ENCODE measurements around the gene GALNT2. TPM values are rescaled to one million over a fixed set of nuclear protein-coding genes. Genes with fewer than 3 reads are reported as not detected.

GALNT2 gene
- total and polyA plus RNA-seq, 2 of the 4 experiments (the other 2 are of a cell fraction) = 50.4 to 189 TPM

DNA sequence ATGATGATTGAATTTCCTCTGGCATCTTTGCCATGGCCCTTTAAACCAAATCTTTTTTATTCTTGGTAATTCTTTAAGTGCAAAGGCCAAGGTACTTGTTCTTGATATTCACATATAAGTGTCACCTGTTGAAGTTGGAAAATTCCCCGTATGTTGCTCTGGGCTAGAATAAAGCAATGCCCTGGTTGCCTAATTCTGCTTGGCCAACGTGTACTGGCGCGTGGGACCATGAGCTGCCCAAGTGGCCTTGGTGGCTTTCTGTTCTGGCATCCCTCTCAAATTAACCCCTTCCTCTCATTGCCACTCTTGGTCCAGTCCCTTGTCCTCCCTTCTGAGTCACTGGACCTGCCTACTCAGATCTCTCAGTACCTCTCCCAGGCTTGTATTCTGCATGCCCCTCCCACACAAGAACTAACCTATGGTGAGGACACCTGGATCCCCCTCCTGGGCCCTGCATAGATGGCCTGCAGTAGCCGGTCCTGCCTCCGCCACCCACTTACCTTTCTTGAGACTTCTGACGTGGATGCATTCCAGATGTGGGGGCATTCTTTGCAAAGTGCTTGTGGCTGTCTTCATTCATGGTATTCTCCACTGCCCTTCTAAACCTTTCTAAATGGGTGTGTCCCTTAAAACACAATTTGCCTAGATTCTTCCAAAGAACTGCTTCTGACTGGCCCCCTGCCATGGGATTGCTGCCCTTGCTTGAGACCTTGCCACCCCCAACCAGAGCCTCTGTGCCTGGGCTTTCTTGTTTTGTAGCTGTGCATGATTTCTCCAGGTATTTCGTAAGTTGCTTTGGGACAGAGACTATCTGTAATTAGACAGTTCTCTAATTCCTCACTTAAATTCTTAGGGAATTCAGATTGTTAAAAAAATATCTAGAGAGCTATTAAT lies 152.4 kb downstream of the GALNT2 start:
- H3K4ac ChIP-seq (ENCODE audit: low read depth, low read length) = no peak overlapping the region
- H4K20me1 ChIP-seq (ENCODE audit: insufficient read depth, low read length) = peaks cover 45% of the 10 kb centered on the region
- H4K91ac ChIP-seq (ENCODE audit: insufficient read depth, low read depth, low read length) = no peak overlapping the region
- no peaks in the 10 kb centered on the region for H3K9me3 ChIP-seq (ENCODE audit: control insufficient read depth, insufficient read depth, low read length)
- H2AK5ac ChIP-seq (ENCODE audit: low read depth, low read length) = no peak overlapping the region
- TF ChIP-seq MAZ (IDR thresholded peaks at IDR 0.05; ENCODE audit: borderline replicate concordance, low read depth, low read length) (no peak), NFE2L2 (IDR thresholded peaks at IDR 0.05; ENCODE audit: low read depth, low read length) (no peak), POLR2A (IDR thresholded peaks at IDR 0.05; ENCODE audit: low read depth, low read length) (no peak), RCOR1 (IDR thresholded peaks at IDR 0.05; ENCODE audit: insufficient replicate concordance, low read length) (no peak)
- no peak overlapping the region for H2BK120ac ChIP-seq (ENCODE audit: low read depth, low read length)
- ChIA-PET POLR2A (ENCODE audit: unreplicated experiment) (no interaction called here), CTCF (no interaction called here)
- 100% methylated on average over 4 of the region's 8 CpGs; no CpG with 5 or more reads in 1 of the 2 experiments for WGBS, 2 experiments (ENCODE audit: extremely low coverage in 2 of 2, insufficient read length in 1 of 2)
- H4K5ac ChIP-seq (ENCODE audit: low read depth, low read length) = no peak overlapping the region
- H3K4me3 ChIP-seq (ENCODE audit: insufficient read depth, low read depth, low read length) = no peak overlapping the region
- DNase-seq (no peak), ATAC-seq (ENCODE audit: low read depth) (no peak)
- H3K4me1 ChIP-seq (ENCODE audit: control insufficient read depth, insufficient read depth, low read length) = peaks cover 4% of the 10 kb centered on the region
- H2AK9ac ChIP-seq (replicated peaks; ENCODE audit: low read depth, low read length, poor library complexity) = no peak overlapping the region
- peaks cover 18% of the 10 kb centered on the region; the same call in 1 of the 2 replicates for H3K9me1 ChIP-seq (ENCODE audit: insufficient read depth, low read length)
- no TSS peak for BruUV-seq (replicated peaks)
- H3K27me3 ChIP-seq (ENCODE audit: control insufficient read depth, insufficient read depth, low read length) = no peaks in the 10 kb centered on the region
- no peak overlapping the region for H2BK5ac ChIP-seq (ENCODE audit: low read depth, low read length, poor library complexity, severe bottlenecking)
- H3K56ac ChIP-seq (ENCODE audit: extremely low read depth, insufficient read depth, low read length) = no peak overlapping the region
- peaks cover 18 to 51% of the 10 kb centered on the region in 2 experiments for H3K79me1 ChIP-seq (ENCODE audit: low read depth in 1 of 2, low read length in 2 of 2)
- H3K4me2 ChIP-seq (ENCODE audit: low read depth, low read length) = no peak overlapping the region
- in situ Hi-C loops (cut with MboI; ENCODE audit: low sequenced_read_pairs) = no loop called here
- H3K27ac ChIP-seq (ENCODE audit: insufficient read depth, low read length) = no peak overlapping the region
- intact Hi-C loops (cut with micrococcal nuclease) = no loop called here
- dilution Hi-C loops (cut with HindIII; ENCODE audit: low sequenced_read_pairs, unreplicated experiment) = no loop called here
- H2AFZ ChIP-seq (replicated peaks; ENCODE audit: low read length, poor library complexity) = no peak overlapping the region
- no peak overlapping the region for H3K9ac ChIP-seq (ENCODE audit: low read depth, low read length)
- H3K18ac ChIP-seq (ENCODE audit: low read depth, low read length) = no peak overlapping the region
- no peak overlapping the region for H3K14ac ChIP-seq (replicated peaks; ENCODE audit: low read depth, low read length)
- no peak overlapping the region for H2BK15ac ChIP-seq (ENCODE audit: low read depth, low read length)
- H3K23ac ChIP-seq (ENCODE audit: low read depth, low read length) = no peak overlapping the region
- H4K8ac ChIP-seq (ENCODE audit: low read depth in 2 of 2, low read length in 2 of 2) = no peak overlapping the region
- H2BK20ac ChIP-seq (ENCODE audit: low read depth, low read length) = no peak overlapping the region
- peaks cover 3% of the 10 kb centered on the region; the same call in 1 of the 2 replicates for H3K36me3 ChIP-seq (ENCODE audit: control insufficient read depth, insufficient read depth, low read length)

Measured in IMR-90 (cell line).